Activated naive CD4-positive, alpha-beta T cell treated with anti-CD3 and anti-CD28 coated beads, Interleukin-2, amount 10 ng/mL, durations not matched to agents 7 days and 5 days (primary cell): Measurements from ENCODE around the gene ANO2.
"Not testable (repeated sequence)": the region's sequence is repeated elsewhere in the genome, so short reads cannot be mapped to it uniquely, and the experiment has no call there.

Experiments
- CTCF ChIA-PET: fragments of 350-600 bp; sonication (Branson Sonifier 250); formaldehyde crosslinking; loops from one replicate; lab custom pipeline; 2021; ENCODE audit warnings: antibody characterized with exemption; lab: Charles Lee
- DNase-seq: peaks from one replicate; pipeline ENCODE4 v3.0.0-alpha.2; 2020
- H3K27ac Mint-ChIP-seq: one replicate; pipeline ENCODE4 v1.8.0; 2021; ENCODE audit warnings: mild to moderate bottlenecking, moderate library complexity, mixed read lengths
- H3K27me3 Mint-ChIP-seq: one replicate; pipeline ENCODE4 v1.8.0; 2021; ENCODE audit warnings: mild to moderate bottlenecking, mixed read lengths
- H3K36me3 Mint-ChIP-seq: one replicate; pipeline ENCODE4 v1.8.0; 2021; ENCODE audit warnings: mixed read lengths
- H3K4me1 Mint-ChIP-seq: one replicate; pipeline ENCODE4 v1.8.0; 2021; ENCODE audit warnings: mixed read lengths
- H3K4me3 Mint-ChIP-seq: one replicate; pipeline ENCODE4 v1.8.0; 2021; ENCODE audit warnings: mild to moderate bottlenecking, moderate library complexity, mixed read lengths
- H3K9me3 Mint-ChIP-seq: one replicate; pipeline ENCODE4 v1.8.0; 2021; ENCODE audit warnings: mixed read lengths

Gene ANO2

DNA sequence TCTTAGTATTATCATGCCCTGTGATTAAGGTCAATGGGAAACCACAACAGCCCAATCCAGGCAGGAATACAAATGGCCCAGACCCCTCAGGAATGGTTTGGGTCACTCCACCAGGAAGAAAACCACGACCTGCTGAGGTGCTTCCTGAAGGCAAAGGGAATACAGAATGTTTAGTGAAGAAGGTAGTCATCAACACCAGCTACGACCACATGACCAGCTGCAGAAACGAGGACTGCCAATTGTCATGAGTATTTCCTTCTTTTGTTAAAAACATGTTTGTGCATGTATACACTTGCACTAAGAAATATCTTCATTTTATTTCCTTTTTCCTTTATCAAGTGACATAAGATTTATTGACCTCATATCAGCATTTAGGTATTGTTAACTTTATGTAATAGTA lies 119.3 kb downstream of the ANO2 start:
- H3K4me3 Mint-ChIP-seq, H3K27me3 Mint-ChIP-seq, H3K4me1 Mint-ChIP-seq, CTCF ChIA-PET, H3K36me3 Mint-ChIP-seq, H3K9me3 Mint-ChIP-seq, DNase-seq, H3K27ac Mint-ChIP-seq: not testable (repeated sequence)

DNA sequence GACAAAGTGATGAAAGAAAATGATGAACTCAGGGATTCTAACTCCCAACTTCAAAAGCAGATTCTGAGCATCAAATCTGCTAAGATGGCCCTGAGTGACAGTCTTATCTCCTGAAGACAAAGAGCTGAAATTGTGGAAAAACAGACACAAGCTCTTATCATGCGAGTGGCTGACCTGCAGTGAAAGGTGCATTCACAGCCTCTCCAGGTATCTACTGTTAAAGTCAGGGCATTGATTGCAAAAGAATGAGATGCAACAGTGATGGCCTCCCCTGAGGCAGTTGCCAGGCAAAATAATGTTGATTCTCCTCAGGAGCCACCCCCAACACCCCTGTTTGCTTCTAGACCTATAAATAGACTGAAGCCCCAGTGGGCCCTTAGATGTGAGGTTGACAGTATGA lies 126.2 kb downstream of the ANO2 start:
- DNase-seq, H3K4me3 Mint-ChIP-seq, H3K4me1 Mint-ChIP-seq, H3K36me3 Mint-ChIP-seq, H3K27me3 Mint-ChIP-seq, CTCF ChIA-PET, H3K27ac Mint-ChIP-seq: not testable (repeated sequence)
- peaks cover 19% of the 10 kb centered on the region for H3K9me3 Mint-ChIP-seq

DNA sequence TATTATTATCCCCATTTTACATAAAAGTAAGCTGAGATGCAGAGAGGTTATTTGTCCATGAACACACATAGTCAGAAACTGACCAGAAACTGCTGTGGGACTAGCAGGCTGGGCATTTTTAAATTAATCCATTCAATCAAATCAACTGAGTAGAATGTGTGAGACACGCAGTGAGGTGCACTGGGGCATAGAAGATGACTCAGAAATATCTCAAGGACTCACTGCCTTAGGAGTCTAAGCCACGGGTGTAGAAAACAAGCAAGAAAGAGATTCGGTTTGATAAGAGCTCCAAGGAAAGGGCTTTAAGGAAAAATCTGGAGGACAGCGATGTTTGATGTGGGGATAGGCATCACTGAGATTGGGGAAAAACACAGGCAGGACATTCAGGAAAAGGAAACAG lies 127.8 kb downstream of the ANO2 start:
- CTCF ChIA-PET, result no interaction called here
- H3K36me3 Mint-ChIP-seq, result no peaks in the 10 kb centered on the region
- no peak for DNase-seq
- no peak overlapping the region for H3K4me3 Mint-ChIP-seq
- H3K27ac Mint-ChIP-seq, result no peak overlapping the region
- no peaks in the 10 kb centered on the region for H3K4me1 Mint-ChIP-seq
- H3K27me3 Mint-ChIP-seq, result peaks cover 4% of the 10 kb centered on the region
- H3K9me3 Mint-ChIP-seq, result peaks cover 17% of the 10 kb centered on the region

GRCh38 chr12:5809586-5809985 lies 135.5 kb downstream of the ANO2 start:
- H3K36me3 Mint-ChIP-seq, result no peaks in the 10 kb centered on the region
- H3K9me3 Mint-ChIP-seq, result no peaks in the 10 kb centered on the region
- CTCF ChIA-PET, result no interaction called here
- H3K27me3 Mint-ChIP-seq, result peaks cover 4% of the 10 kb centered on the region
- no peak overlapping the region for H3K4me3 Mint-ChIP-seq
- no peak for DNase-seq
- H3K27ac Mint-ChIP-seq, result no peak overlapping the region
- no peaks in the 10 kb centered on the region for H3K4me1 Mint-ChIP-seq

- Mint-ChIP-seq H3K36me3 (no peaks in the 10 kb centered on the region), H3K9me3 (no peaks in the 10 kb centered on the region)
- CTCF ChIA-PET, result no interaction called here
These were observed 136.1 kb downstream of the ANO2 start for GRCh38 chr12:5808981-5809380.

DNA sequence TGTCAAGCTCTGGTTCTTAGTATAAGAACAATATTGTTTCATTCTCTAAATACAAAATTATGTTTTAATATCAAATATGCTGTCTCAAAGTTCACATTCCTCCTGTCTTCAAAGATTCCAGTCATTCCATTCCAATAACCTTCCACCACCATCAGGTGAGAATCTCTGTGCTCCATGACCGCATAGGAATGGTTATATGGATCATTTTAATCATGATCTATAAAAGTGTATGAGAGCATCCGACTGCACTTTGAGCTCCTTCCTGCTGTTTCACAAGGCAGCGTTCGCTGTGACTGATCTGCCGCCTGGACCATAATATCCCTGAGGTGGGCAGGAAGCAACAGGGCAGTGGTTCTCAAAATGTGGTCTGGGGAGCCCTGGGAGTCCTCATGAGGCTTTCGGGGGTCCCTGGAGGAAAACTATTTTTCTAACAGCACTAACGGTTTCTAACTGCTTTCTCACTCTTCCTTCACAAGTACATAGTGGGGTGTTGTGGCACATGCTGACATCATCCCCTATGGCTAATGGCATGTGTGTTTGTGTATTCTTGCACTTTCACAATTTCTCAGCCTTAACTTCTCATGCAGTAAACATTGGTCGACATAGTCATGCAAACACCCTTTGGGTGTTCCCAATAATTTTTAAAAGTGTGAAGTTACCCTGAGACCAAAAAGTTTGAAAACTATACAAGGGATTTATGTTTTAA lies 137.4 kb downstream of the ANO2 start:
- peaks cover 4% of the 10 kb centered on the region for H3K27me3 Mint-ChIP-seq
- no peak overlapping the region for H3K27ac Mint-ChIP-seq
- CTCF ChIA-PET, result no interaction called here
- H3K4me3 Mint-ChIP-seq, result no peak overlapping the region
- H3K4me1 Mint-ChIP-seq, result no peaks in the 10 kb centered on the region
- H3K9me3 Mint-ChIP-seq, result no peaks in the 10 kb centered on the region
- DNase-seq, result no peak
- H3K36me3 Mint-ChIP-seq, result no peaks in the 10 kb centered on the region

More at GRCh38 chr12:5808981-5809380, 136.1 kb downstream of the ANO2 start:
- DNase-seq, result no peak
- Mint-ChIP-seq H3K27ac (no peak overlapping the region), H3K27me3 (peaks cover 4% of the 10 kb centered on the region), H3K4me3 (no peak overlapping the region), H3K4me1 (no peaks in the 10 kb centered on the region)

- CTCF ChIA-PET, result no interaction called here
- Mint-ChIP-seq H3K27me3 (no peaks in the 10 kb centered on the region), H3K27ac (no peak overlapping the region), H3K9me3 (no peaks in the 10 kb centered on the region), H3K4me1 (no peaks in the 10 kb centered on the region), H3K36me3 (no peaks in the 10 kb centered on the region), H3K4me3 (no peak overlapping the region)
- no peak for DNase-seq
These were observed 138.0 kb downstream of the ANO2 start for GRCh38 chr12:5807090-5807414.

DNA sequence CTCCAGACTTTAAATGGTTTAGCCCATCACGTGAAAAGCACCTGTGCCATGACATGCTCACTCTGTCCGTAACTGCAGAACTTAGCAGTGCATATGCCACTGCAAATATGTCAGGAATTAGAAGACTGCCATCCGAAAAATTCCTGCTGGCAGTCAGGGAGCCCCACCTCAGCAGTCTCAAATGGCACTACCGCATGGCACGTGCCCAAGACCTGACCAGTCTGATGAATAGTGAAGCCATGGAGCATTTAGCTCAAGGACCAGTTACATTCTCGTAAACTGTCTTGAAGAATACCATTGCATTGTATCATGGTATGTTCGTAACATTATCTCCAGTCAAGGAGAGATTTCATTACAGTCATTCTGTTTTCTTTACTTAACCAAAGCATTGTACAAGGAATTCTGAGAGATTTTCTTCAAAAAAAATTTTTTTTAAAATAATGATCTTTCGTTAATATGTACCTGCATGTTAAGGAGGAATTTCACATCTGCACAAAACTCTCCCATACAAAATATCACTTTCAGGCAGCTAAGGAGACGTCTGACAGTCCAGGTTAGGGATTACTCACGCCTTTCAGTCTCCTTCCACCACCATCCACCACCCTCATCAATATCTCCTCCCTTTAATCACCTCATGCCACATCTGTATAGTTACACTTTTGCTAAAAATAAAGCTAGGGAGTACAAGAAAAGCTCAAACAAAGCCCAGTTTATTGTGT lies 138.5 kb downstream of the ANO2 start:
- DNase-seq, result no peak
- CTCF ChIA-PET, result no interaction called here
- Mint-ChIP-seq H3K27me3 (peaks cover 3% of the 10 kb centered on the region), H3K27ac (no peak overlapping the region), H3K4me1 (no peaks in the 10 kb centered on the region), H3K4me3 (no peak overlapping the region), H3K9me3 (no peaks in the 10 kb centered on the region), H3K36me3 (no peaks in the 10 kb centered on the region)

GRCh38 chr12:5803532-5803931 lies 141.5 kb downstream of the ANO2 start:
- Mint-ChIP-seq H3K36me3 (no peaks in the 10 kb centered on the region), H3K9me3 (no peaks in the 10 kb centered on the region), H3K27ac (no peak overlapping the region), H3K27me3 (peaks cover 3% of the 10 kb centered on the region), H3K4me3 (no peak overlapping the region), H3K4me1 (no peaks in the 10 kb centered on the region)
- CTCF ChIA-PET, result no interaction called here
- no peak for DNase-seq

DNA sequence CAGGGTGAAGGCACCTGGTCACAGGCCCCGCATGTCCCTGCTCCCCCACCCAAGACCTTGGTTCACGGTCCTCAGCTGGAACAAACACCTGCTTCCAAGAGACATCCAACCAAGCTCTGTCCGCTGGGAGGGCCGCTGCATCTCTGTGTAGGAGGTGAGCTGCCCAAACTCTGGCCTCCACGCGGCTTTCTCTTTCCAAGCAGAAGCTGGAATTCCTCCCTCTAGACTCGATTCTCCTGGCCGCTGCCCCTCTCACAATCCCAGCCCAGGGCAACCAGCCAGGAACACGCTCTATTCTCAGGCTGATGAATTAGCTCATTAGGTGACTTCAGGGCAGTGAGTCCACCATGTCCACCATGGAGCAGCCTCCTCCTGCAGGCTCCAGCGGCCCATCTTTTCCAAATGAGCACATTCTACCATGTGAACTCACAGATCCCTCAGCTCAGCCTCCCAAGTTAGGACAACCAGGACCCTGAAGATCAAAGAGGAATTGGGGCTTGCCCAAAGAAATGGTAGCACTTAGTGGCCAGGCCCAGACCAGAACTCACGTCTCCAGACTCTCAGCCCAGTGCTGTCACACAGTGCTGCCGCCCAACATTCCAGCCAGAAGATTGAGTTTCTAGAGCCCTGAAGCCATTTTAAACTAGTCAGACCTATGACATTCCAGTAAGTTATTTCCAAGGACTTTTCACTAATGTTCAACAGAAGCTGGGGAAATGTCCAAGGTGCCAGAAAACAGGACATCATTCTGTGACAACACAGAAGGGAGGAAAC lies 146.6 kb downstream of the ANO2 start:
- H3K27ac Mint-ChIP-seq, result no peak overlapping the region
- no peak overlapping the region for H3K4me3 Mint-ChIP-seq
- no peaks in the 10 kb centered on the region for H3K4me1 Mint-ChIP-seq
- no peaks in the 10 kb centered on the region for H3K9me3 Mint-ChIP-seq
- peaks cover 3% of the 10 kb centered on the region for H3K27me3 Mint-ChIP-seq
- CTCF ChIA-PET, result interaction anchor here (1.7 kb wide), 1 partner anchor 53 kb away, joined by 5 read pairs; no protein-coding TSS in a partner anchor
- H3K36me3 Mint-ChIP-seq, result no peaks in the 10 kb centered on the region
- no peak for DNase-seq

DNA sequence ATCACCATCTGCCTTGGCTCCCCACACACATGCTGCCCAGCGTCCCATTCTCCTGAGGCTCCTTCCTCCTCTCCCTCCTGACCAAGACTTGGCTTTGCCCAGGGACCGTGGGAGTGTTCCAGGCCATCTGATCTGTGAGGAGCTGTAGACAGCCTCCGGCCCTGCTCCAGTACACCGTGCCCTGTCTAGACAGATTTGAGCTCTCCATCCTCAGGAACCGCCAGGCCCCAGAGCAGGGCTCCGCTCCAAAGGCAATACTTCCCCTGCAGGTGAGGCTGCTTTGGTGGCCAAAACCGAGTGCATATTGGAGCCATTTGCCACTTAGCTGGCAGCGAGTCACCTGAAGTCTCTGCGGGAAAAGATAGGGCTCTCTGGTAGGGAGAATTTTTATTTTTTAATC lies 147.4 kb downstream of the ANO2 start:
- Mint-ChIP-seq H3K4me3 (no peak overlapping the region), H3K27me3 (peaks cover 3% of the 10 kb centered on the region), H3K9me3 (no peaks in the 10 kb centered on the region), H3K27ac (no peak overlapping the region), H3K36me3 (no peaks in the 10 kb centered on the region), H3K4me1 (no peaks in the 10 kb centered on the region)
- no peak for DNase-seq
- CTCF ChIA-PET, result interaction anchor here (1.7 kb wide), 1 partner anchor 52 kb away, joined by 5 read pairs; no protein-coding TSS in a partner anchor

DNA sequence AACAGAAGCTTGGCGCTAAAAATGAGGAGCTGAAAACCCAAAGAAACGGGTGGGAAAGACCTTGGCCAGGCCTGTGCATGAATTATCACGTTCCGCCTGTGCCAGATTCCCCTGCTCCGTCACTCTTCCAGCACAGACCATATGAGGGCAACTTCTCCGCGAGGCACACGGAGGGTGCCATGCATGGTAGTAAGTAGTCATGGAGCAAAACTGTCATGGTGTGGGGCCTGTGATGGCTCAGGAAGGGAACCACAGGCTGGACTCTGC lies 148.2 kb downstream of the ANO2 start:
- Mint-ChIP-seq H3K27ac (no peak overlapping the region), H3K4me3 (no peak overlapping the region), H3K27me3 (peaks cover 3% of the 10 kb centered on the region), H3K9me3 (no peaks in the 10 kb centered on the region), H3K4me1 (no peaks in the 10 kb centered on the region), H3K36me3 (no peaks in the 10 kb centered on the region)
- DNase-seq, result no peak
- CTCF ChIA-PET, result no interaction called here

GRCh38 chr12:5796171-5796958 lies 148.7 kb downstream of the ANO2 start:
- H3K4me1 Mint-ChIP-seq, result no peaks in the 10 kb centered on the region

DNA sequence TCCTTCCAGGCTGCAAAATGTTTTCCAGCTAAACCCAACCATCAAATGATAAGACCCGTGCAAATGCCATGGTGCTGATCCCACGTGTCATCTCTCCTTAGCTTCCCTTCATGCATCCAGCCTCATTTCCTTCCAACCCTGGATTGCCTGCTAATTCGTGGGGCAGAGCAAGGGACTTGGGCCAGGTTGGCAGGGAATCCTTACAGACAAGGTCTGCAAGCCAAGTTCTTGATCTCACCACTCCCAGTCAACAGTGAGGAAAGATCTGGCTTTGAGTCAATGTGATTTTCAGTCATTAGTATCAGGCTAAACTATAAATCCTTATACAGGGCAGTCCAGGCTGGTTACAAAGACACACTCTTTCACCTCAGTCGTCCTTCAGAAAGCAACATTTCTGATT lies 150.9 kb downstream of the ANO2 start:
- no peak for DNase-seq
- Mint-ChIP-seq H3K27ac (no peak overlapping the region), H3K27me3 (no peaks in the 10 kb centered on the region), H3K36me3 (no peaks in the 10 kb centered on the region), H3K4me1 (no peaks in the 10 kb centered on the region), H3K9me3 (no peaks in the 10 kb centered on the region), H3K4me3 (no peak overlapping the region)
- CTCF ChIA-PET, result no interaction called here

More at GRCh38 chr12:5796171-5796958, 148.7 kb downstream of the ANO2 start:
- no peaks in the 10 kb centered on the region for H3K36me3 Mint-ChIP-seq
- no peak overlapping the region for H3K27ac Mint-ChIP-seq
- H3K9me3 Mint-ChIP-seq, result no peaks in the 10 kb centered on the region
- no peak overlapping the region for H3K4me3 Mint-ChIP-seq
- DNase-seq, result no peak
- CTCF ChIA-PET, result no interaction called here
- H3K27me3 Mint-ChIP-seq, result no peaks in the 10 kb centered on the region
